Measurements from ENCODE around the gene NECTIN2.

GRCh38 chr19:44874317-44874716, 28.2 kb downstream of the NECTIN2 start:
- TF ChIP-seq CTCF (IDR thresholded peaks at IDR 0.05) (no peak), REST (IDR thresholded peaks at IDR 0.05; ENCODE audit: insufficient read depth in 1 of 2, low read depth in 2 of 2, low read length in 1 of 2) (no peak), POLR2AphosphoS5 (IDR thresholded peaks at IDR 0.05; ENCODE audit: low read depth, low read length) (no peak)
